HCT116 (cell line): Measurements from ENCODE around the gene ZDHHC14.

Source experiments
- CTCF ChIP-seq, 3 experiments: fragments of 200-600 bp in 1 of 3; sonication (generic) in 1 of 3; IDR thresholded peaks in 2 of 3; conservative IDR thresholded peaks in 1 of 3; 2 replicates each; pipeline ENCODE4 v1.5.1; 2012 to 2017; ENCODE audit warnings: low read depth in 2 of 3, low read length in 2 of 3, antibody characterized with exemption in 1 of 3, borderline replicate concordance in 1 of 3, control low read depth in 1 of 3, mild to moderate bottlenecking in 1 of 3, mixed read lengths in 1 of 3, mixed run types in 1 of 3, moderate library complexity in 1 of 3; ENCODE audit not compliant: insufficient read depth in 1 of 3
- EZH2 ChIP-seq: fragments of 200-600 bp; sonication (generic); IDR thresholded peaks from 2 replicates; pipeline ENCODE4 v1.6.1; 2017; ENCODE audit warnings: antibody characterized with exemption, mixed run types
- POLR2A ChIP-seq: IDR thresholded peaks from 2 replicates; pipeline ENCODE4 v1.7.0; 2011; ENCODE audit warnings: borderline replicate concordance; ENCODE audit not compliant: insufficient read depth, insufficient read length; ENCODE audit errors: extremely low read depth
- SP1 ChIP-seq: IDR thresholded peaks from 2 replicates; pipeline ENCODE4 v1.6.1; 2012; ENCODE audit warnings: low read depth
- TF ChIP-seq, protein P1 (sequence below): IDR thresholded peaks from 2 replicates; pipeline ENCODE4 v1.6.1; 2012

DNA sequence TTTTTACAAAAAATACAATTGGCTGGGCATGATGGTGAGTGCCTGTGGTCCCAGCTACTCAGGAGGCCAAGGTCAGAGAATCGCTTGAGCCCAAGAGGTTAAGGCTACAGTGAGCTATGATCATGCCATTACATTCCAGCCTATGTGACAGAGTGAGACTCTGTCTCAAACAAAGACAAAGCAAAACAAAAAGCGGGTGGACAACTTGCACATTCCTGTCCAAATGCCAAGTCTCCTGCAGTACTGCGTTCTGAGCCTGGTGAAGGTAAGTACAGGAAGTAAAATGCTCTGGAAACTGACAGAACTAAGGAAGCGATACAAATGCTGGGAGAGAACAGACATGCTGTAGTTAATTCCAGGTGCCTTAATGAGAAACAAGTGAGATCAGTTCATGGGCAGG is 37.3 kb upstream of the ZDHHC14 start:
- no peak for TF ChIP-seq CTCF (IDR thresholded peaks at IDR 0.05 in 2 of 3, conservative IDR thresholded peaks at IDR 0.05 in 1 of 3; ENCODE audit: borderline replicate concordance in 1 of 3, insufficient read depth in 1 of 3, low read depth in 2 of 3, low read length in 2 of 3)
- no peak for TF ChIP-seq SP1
- TF ChIP-seq, protein P1, sequence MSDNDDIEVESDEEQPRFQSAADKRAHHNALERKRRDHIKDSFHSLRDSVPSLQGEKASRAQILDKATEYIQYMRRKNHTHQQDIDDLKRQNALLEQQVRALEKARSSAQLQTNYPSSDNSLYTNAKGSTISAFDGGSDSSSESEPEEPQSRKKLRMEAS: no peak
- TF ChIP-seq EZH2: no peak
- no peak for TF ChIP-seq POLR2A
